ENCODE results near the gene CLCA1. TPM values are rescaled to one million over a fixed set of nuclear protein-coding genes. Genes with fewer than 3 reads are reported as not detected.

Gene CLCA1
- total RNA-seq, 1 experiment from 2014 or later = not detected

DNA sequence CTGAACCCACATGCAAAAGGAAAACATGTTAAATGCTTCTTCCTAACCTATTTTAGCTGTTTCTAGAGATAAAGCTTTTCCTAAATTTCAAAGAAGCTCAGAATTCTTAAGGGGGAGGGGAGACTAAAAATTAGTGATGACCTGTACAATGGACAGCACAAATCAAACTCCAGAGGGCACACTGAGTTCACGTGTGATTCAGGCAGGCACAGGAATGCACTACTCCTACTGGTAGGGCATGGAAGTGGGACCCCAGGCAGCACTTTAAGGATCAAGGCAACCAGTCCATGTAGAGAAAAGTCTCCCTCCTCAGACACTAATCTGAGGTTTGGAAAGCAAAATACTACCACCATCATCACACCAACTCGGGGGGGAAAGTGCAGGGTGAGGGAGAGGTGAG lies 46.9 kb downstream of the CLCA1 start:
- peak; percentile 38 for DNase-seq
- Histone ChIP-seq H3K36me3 (no peaks in the 10 kb centered on the region), H3K9me3 (no peaks in the 10 kb centered on the region)

DNA sequence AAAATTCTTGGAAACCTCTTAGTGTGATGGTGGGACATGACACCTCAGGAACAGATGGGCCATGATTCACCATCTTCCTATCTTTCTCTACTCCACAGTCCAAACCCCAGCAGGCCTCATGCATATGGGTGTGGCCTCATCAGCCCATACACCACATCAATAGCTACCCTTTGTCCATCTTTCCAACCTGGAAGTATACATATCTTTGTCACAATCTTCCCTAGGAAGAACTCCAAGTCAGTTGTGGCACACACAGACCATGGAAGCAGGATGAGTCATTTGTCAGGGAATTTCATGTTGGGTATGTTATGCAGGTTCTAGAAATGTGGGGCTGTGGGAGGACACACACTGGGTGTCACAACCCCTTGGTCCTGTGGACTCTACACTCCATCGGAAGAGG lies 47.6 kb downstream of the CLCA1 start:
- H3K36me3 ChIP-seq = no peaks in the 10 kb centered on the region
- no peak for DNase-seq
- H3K9me3 ChIP-seq = no peaks in the 10 kb centered on the region
- no peaks in the 10 kb centered on the region for H3K27me3 ChIP-seq
- no peak overlapping the region for H3K4me3 ChIP-seq

More for the DNA sequence above, 46.9 kb downstream of the CLCA1 start:
- no peaks in the 10 kb centered on the region for H3K27me3 ChIP-seq
- no peak overlapping the region for H3K4me3 ChIP-seq

DNA sequence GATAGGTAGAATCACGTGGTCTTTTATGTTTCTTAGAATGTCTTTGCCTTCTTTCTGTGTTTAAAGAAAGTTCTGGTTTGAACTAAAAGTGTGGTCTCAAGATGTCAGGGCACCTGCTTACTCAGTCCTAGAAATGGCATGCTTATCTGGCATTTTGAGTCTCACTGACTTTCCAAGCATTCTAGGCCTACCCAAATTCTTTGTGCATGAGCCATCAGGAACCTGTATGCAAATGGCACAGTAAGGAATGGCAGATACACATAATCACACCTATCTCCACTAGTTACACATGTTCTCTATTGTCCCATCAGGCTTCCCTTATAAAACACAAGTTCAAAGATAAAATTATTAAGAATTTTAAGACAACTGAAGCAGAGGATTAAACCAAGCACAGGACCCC lies 48.6 kb downstream of the CLCA1 start:
- Histone ChIP-seq H3K9me3 (no peaks in the 10 kb centered on the region), H3K36me3 (no peaks in the 10 kb centered on the region), H3K4me3 (no peak overlapping the region), H3K27me3 (no peaks in the 10 kb centered on the region)
- DNase-seq = no peak

DNA sequence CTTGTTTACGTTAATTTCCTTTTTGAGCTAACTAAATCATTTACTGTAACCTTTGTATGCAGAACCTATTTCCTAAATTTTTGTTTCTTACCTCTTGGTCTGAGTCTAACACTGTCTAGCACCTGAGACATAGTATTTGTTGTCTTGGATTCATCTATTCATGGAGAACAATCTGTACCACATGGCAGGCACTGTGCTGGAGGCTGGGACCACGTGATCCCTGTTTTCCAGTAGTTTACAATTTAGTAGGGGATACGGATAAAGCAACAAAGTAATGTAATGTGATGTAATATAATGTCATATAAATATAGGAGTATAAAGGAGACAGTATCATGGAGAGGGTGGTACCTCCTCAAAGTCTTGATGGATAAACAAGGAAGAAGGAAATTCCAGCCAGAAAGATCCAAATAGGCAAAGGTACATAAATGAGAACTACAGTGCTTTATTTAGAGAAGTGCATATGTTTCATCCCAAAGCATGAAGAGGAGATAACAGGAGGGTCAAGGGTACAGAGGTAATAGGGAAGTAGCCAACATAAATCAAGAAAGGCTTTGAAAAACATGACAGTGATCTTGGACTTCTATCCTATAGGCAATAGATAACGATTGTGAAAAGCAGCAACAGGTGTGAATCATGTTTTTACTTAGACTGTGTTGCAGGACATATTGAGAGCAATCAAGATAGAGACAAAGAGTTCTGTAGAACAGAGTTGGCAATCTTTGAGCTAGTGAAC lies 52.2 kb downstream of the CLCA1 start:
- no peaks in the 10 kb centered on the region for H3K9me3 ChIP-seq
- H3K4me3 ChIP-seq = no peak overlapping the region
- H3K36me3 ChIP-seq = no peaks in the 10 kb centered on the region
- no peak for DNase-seq
- H3K27me3 ChIP-seq = no peaks in the 10 kb centered on the region

DNA sequence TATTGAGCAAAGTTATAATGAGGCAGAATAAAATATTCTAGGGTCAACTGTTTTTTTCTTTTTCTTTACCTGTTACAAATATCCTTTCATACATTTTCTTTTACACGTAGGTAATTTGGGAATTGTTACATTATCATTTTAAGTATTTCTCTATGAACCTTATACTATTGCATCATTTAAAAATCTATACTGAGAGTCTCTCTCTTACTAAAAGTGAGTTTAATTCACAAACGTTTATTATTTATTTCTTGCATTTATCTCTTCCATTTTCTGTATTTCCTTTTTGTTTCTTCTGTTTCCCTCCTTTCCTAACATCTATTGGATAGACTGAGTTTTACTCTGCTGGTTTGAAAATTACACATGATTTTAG lies 52.8 kb downstream of the CLCA1 start:
- H3K27me3 ChIP-seq = no peaks in the 10 kb centered on the region

DNA sequence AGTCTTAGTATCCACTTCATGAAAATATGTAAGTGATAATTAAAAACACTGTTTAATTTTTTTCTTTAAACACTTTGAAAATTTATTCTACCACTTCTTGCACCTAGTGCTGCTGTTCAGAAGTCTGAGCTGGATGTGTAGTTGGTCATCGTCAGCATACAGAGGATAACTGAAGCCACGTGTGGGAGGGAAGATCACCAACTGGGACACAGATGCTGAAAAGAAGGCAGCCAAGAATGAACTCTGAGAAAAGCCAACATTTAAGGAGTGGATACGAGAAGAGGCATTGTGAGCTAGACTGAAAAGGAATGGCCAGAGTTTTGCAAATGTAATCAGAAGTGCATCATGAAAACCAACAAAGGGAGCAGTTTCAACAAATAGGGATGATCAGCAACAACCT lies 53.5 kb downstream of the CLCA1 start:
- Histone ChIP-seq H3K36me3 (no peaks in the 10 kb centered on the region), H3K4me3 (no peak overlapping the region), H3K9me3 (no peaks in the 10 kb centered on the region), H3K27me3 (no peaks in the 10 kb centered on the region)
- no peak for DNase-seq

More for the DNA sequence above, 52.8 kb downstream of the CLCA1 start:
- Histone ChIP-seq H3K9me3 (no peaks in the 10 kb centered on the region), H3K36me3 (no peaks in the 10 kb centered on the region), H3K4me3 (no peak overlapping the region)
- no peak for DNase-seq

DNA sequence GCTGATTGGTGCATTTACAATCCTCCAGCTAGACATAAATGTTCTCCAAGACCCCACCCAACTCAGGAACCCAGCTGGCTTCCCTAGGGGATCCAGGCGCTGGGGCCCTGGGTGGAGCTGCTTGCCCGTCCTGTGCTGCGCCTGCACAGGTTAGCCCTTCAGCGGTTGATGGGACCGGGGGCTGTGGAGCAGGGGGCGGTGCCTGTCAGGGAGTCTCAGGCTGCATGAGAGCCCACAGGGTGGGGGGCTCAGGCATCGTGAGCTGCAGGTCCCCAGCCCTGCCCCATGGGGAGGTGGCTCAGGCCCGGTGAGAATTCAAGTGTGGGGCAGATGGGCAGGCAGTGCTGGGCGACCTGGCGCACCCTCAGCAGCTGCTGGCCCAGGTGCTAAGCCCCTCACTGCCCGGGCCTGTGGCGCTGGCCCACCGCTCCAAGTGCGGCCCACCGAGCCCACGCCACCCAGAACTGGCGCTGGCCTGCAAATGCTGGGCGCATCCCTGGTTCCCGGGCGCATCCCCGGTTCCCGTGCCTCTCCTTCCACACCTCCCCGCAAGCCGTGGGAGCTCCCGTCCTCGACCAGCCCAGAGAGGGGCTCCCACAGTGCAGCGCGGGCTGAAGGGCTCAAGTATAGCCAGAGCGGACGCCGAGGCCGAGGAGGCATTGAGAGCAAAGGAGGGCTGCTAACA lies 55.1 kb downstream of the CLCA1 start:
- Histone ChIP-seq H3K36me3 (no peaks in the 10 kb centered on the region), H3K27me3 (no peaks in the 10 kb centered on the region), H3K4me3 (no peak overlapping the region), H3K9me3 (no peaks in the 10 kb centered on the region)
- no peak for DNase-seq

DNA sequence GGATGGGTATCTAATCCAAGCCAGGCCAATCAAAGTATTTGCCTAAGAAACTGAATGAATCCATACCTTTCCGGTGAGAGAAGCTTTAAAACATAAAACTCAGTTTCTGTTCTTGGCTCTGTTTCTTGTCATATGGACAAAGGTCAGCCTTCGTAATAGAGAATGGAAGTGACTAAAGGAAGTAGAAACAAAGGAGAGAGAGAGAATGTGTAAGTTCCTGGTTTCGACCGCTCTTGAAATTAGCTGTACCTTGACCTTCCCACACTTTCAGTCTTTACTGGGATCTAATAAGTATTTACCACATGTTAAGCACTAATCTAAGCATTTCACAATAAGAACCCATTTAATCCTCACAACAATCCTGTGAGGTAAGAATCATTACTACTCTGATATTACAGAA lies 58.6 kb downstream of the CLCA1 start:
- no peaks in the 10 kb centered on the region for H3K9me3 ChIP-seq
- DNase-seq = no peak
- no peaks in the 10 kb centered on the region for H3K27me3 ChIP-seq
- no peaks in the 10 kb centered on the region for H3K36me3 ChIP-seq
- H3K4me3 ChIP-seq = no peak overlapping the region

DNA sequence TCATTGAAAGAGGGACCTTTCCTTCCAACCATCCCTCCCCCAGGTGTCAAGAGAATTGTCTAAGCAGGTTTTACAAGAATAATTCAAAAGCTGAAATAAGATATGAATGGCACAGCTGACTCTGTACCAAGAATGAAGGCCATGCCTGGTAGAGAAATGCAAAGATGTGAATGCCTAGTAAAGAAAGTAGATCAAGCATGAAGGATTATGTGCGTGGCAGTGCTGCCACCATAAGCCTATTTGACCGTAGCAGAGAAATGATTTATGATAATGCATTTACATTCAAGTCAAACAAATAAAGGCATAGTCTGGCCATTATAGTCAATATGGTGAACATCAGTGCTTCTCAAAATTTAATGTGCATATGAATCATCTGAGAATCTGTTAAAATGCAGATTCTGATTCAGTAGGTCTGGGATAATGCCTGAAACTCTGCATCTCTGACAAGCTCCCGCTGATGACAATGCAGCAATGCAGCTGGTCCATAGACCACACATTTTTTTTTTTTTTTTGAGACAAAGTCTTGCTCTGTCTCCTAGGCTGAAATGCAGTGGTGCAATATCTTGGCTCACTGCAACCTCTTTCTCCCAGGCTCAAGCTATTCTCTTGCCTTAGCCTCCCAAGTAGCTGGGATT lies 61.6 kb downstream of the CLCA1 start:
- no peaks in the 10 kb centered on the region for H3K9me3 ChIP-seq
- H3K36me3 ChIP-seq = no peaks in the 10 kb centered on the region
- H3K27me3 ChIP-seq = peaks cover 5% of the 10 kb centered on the region
- no peak for DNase-seq
- no peak overlapping the region for H3K4me3 ChIP-seq

DNA sequence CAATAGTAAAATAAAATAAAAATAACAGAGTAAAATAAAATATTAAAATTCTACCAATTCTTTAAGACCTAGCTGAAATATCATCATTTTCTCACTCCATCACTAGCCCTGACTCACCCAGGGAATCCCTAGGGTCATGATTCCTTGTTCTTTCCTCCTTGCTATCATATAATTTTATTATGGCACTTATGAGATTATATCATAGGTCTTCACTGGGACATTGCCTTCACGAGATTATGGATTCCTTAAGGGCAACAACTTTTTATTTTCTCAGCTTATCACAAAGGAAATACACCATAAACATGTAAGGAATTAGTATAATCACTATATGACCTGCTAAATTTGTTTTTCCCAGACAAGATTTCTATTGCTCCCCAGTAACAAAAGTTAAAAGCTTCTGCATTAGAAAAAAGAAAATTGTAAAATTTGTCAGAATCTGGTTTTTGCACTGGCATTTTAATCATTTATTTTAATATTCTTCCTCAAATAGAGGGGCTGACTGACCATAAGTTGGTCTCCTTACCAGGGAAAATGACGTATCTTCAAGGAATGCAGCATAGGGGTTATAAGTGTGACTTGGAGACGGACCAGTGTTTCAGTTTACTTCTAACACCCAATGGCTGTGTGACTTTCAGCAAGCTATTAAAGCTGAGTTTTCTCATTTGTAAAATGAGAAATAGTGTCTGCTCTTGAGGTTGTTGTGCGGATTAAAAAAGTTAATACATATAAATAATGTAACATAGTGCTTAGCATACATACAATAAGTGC lies 69.4 kb downstream of the CLCA1 start:
- no peaks in the 10 kb centered on the region for H3K36me3 ChIP-seq
- no peaks in the 10 kb centered on the region for H3K9me3 ChIP-seq
- DNase-seq = no peak
- H3K27me3 ChIP-seq = peaks cover 4% of the 10 kb centered on the region
- no peak overlapping the region for H3K4me3 ChIP-seq

DNA sequence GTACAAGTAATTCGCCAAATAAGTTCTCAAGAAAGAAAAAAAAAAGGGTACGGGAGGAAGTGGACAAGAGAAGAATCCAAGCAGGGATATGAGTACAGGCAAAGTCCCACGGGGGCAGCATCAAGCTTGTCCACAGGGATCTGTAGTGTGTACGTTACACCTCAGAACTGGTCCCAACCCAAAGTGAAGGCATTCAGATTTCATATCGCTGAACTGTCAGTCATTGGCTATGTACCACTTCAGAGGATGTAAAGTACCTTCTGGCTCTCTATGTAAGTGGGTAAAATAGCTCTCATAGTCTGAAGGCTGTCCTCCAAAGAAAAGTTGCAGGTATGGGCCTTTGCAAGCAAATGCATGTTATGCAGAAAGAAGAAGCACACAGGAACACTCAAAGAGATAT lies 70.0 kb downstream of the CLCA1 start:
- Histone ChIP-seq H3K36me3 (no peaks in the 10 kb centered on the region), H3K9me3 (no peaks in the 10 kb centered on the region), H3K27me3 (no peaks in the 10 kb centered on the region), H3K4me3 (no peak overlapping the region)
- no peak for DNase-seq

DNA sequence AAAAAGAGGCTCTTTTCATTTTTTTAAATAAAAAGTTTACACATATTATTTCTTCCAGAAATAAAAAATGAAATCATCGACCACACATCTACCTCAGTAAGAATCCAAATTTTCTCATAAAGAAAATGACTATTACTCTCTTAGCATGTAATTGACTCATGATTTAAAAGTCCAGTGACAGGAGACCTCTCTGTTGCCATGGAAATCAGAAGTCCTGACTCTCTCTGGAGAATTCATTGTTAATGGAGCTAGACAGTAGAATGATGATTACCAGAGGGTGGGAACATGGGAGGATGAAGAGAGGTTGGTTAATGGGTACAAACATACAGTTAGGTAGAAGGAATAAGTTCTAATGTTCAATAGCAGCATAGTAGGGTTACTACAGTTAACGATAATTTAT lies 73.1 kb downstream of the CLCA1 start:
- no peaks in the 10 kb centered on the region for H3K9me3 ChIP-seq
- no peaks in the 10 kb centered on the region for H3K27me3 ChIP-seq
- no peaks in the 10 kb centered on the region for H3K36me3 ChIP-seq
- no peak for DNase-seq
- H3K4me3 ChIP-seq = no peak overlapping the region

DNA sequence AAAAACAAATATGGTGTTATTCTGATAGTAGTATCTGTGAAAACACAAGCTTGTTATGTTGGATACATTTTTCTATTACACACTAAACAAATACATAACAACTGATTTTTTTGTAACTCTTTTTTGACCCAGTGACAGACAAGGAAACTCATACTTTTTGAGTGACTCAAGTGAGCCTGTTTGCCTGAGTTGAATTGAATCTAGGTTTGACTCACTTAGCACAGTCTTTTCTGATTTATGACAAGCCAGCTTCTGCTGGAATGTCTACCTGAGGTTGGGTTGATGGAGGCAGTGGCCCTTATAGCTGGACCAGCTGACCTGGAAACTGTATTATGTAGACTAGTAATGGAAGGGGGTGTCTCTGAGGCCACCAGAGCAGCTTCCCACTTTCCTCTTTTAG lies 73.9 kb downstream of the CLCA1 start:
- no peak overlapping the region for H3K4me3 ChIP-seq
- DNase-seq = no peak
- H3K9me3 ChIP-seq = no peaks in the 10 kb centered on the region
- H3K36me3 ChIP-seq = no peaks in the 10 kb centered on the region
- no peaks in the 10 kb centered on the region for H3K27me3 ChIP-seq

DNA sequence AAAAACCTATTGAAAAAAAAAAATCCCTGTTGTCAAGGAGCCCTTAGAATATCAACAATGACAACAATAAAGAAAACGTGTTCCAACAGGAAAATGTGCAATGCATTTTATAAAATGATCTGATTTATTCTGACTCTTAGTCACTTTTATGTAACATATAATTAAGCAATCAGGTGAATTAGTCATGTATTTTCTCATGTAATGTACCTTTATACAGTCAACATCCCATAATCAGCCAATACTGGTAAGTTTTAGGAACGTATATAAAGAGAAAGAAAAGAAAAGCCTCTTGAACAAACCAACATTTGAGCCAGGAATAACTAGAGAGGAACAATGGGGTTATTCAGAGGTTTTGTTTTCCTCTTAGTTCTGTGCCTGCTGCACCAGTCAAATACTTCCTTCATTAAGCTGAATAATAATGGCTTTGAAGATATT lies 78.1 kb downstream of the CLCA1 start, which contains the start of gene CLCA4:
Gene CLCA4, plus strand, starts transcription at position 292 of the 435 bp plus-strand sequence. Its CDS starts 42 bp downstream, at position 334.
- DNase-seq = no peak
- Histone ChIP-seq H3K9me3 (no peaks in the 10 kb centered on the region), H3K4me3 (no peak within 1 kb of the TSS), H3K27me3 (no peaks in the 10 kb centered on the region), H3K36me3 (no peaks in the 10 kb centered on the region)

DNA sequence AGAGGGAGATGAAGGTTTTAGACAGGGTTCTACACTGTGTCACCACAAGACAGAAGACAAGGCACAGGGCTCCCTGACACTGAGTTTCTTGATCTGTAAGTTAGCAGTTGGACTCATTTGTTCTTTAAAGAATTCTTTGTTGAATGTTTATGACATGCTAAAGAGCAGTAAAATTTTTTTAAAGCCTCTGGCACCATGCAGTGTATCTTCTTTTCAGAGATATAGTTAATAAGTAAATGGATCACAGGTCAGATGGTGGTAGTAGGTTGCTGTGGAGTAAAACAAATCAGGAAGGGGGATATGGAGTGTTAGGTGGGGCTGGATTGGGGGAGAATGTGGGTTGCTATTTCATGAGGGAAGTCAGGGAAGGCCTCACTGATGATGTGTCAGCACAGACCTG lies 80.1 kb downstream of the CLCA1 start:
- Histone ChIP-seq H3K9me3 (no peaks in the 10 kb centered on the region), H3K4me3 (no peak overlapping the region), H3K36me3 (no peaks in the 10 kb centered on the region), H3K27me3 (no peaks in the 10 kb centered on the region)
- no peak for DNase-seq

Data from MG63 (cell line).